ENCODE data around the gene TALDO1. TPM values are rescaled to one million over a fixed set of nuclear protein-coding genes. Genes with fewer than 3 reads are reported as not detected.

The TALDO1 gene
- polyA plus RNA-seq, 1 donor from 2014 or later: 156 TPM

DNA sequence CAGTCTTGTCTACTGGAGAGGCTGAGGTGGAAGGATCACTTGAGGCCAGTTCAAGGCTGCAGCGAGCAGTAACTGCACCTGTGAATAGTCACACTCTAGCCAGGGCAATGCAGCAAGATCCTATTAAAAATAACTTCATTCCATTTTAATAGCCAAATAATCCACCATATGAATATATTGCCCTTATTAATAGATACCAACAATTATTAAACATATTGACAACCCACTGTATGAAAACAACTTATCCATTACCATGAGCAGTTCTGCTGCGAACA is 19.6 kb downstream of the TALDO1 start (continued):
- TF ChIP-seq, protein P1, sequence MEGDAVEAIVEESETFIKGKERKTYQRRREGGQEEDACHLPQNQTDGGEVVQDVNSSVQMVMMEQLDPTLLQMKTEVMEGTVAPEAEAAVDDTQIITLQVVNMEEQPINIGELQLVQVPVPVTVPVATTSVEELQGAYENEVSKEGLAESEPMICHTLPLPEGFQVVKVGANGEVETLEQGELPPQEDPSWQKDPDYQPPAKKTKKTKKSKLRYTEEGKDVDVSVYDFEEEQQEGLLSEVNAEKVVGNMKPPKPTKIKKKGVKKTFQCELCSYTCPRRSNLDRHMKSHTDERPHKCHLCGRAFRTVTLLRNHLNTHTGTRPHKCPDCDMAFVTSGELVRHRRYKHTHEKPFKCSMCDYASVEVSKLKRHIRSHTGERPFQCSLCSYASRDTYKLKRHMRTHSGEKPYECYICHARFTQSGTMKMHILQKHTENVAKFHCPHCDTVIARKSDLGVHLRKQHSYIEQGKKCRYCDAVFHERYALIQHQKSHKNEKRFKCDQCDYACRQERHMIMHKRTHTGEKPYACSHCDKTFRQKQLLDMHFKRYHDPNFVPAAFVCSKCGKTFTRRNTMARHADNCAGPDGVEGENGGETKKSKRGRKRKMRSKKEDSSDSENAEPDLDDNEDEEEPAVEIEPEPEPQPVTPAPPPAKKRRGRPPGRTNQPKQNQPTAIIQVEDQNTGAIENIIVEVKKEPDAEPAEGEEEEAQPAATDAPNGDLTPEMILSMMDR (IDR thresholded peaks at IDR 0.05; ENCODE audit: poor library complexity, severe bottlenecking): no peak
- no peak for TF ChIP-seq RAD21 (conservative IDR thresholded peaks at IDR 0.05)

DNA sequence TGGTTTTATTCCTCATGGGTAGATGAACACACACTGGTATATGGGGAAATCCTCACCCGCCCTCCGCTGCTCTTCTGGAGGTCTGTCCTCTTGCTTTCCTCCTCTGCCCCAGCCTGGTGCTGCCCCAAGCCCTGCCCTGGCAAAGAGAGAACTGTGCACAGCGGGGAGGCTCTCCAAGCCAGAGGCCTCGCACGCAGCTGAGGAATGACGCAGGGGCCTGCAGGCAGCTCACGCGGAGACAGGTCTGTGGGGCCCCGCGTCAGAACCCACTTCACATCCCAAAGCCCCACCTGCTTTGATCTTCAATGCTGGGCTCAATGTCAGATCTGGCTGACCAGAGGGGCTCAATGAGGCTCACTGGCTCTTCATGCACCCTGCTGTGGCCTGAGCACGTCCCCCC is 20.0 kb downstream of the TALDO1 start:
- Histone ChIP-seq H3K27me3 (ENCODE audit: insufficient read depth, low read depth, low read length) (no peaks in the 10 kb centered on the region), H3K79me2 (replicated peaks; ENCODE audit: insufficient read depth, low read length) (no peaks in the 10 kb centered on the region), H3K9ac (ENCODE audit: low read length) (no peak overlapping the region), H3F3A (ENCODE audit: insufficient read depth, low read length, poor library complexity, severe bottlenecking) (no peaks in the 10 kb centered on the region), H2AFZ (ENCODE audit: low read depth, low read length) (no peak overlapping the region), H3K36me3 (ENCODE audit: insufficient read depth, low read length) (no peaks in the 10 kb centered on the region), H3K4me3 (ENCODE audit: low read length) (no peak overlapping the region), H3K27ac (ENCODE audit: low read length) (no peak overlapping the region), H3K9me2 (ENCODE audit: insufficient read depth, low read length) (no peaks in the 10 kb centered on the region), H3K4me2 (ENCODE audit: low read length) (no peak overlapping the region), H4K20me1 (ENCODE audit: insufficient read depth) (no peaks in the 10 kb centered on the region), H3K9me3 (ENCODE audit: low read length) (no peaks in the 10 kb centered on the region)
- TF ChIP-seq MXI1 (conservative IDR thresholded peaks at IDR 0.05; ENCODE audit: poor library complexity, severe bottlenecking) (no peak), EZH2 (IDR thresholded peaks at IDR 0.05; ENCODE audit: borderline replicate concordance, insufficient read depth, low read length, poor library complexity, severe bottlenecking) (no peak), EP300 (conservative IDR thresholded peaks at IDR 0.05; ENCODE audit: poor library complexity, severe bottlenecking) (no peak), TAF1 (IDR thresholded peaks at IDR 0.05; ENCODE audit: low read depth) (no peak), SMC3 (conservative IDR thresholded peaks at IDR 0.05; ENCODE audit: poor library complexity) (no peak), RAD21 (conservative IDR thresholded peaks at IDR 0.05) (no peak), POLR2AphosphoS5 (IDR thresholded peaks at IDR 0.05) (no peak)
- TF ChIP-seq, protein P2, sequence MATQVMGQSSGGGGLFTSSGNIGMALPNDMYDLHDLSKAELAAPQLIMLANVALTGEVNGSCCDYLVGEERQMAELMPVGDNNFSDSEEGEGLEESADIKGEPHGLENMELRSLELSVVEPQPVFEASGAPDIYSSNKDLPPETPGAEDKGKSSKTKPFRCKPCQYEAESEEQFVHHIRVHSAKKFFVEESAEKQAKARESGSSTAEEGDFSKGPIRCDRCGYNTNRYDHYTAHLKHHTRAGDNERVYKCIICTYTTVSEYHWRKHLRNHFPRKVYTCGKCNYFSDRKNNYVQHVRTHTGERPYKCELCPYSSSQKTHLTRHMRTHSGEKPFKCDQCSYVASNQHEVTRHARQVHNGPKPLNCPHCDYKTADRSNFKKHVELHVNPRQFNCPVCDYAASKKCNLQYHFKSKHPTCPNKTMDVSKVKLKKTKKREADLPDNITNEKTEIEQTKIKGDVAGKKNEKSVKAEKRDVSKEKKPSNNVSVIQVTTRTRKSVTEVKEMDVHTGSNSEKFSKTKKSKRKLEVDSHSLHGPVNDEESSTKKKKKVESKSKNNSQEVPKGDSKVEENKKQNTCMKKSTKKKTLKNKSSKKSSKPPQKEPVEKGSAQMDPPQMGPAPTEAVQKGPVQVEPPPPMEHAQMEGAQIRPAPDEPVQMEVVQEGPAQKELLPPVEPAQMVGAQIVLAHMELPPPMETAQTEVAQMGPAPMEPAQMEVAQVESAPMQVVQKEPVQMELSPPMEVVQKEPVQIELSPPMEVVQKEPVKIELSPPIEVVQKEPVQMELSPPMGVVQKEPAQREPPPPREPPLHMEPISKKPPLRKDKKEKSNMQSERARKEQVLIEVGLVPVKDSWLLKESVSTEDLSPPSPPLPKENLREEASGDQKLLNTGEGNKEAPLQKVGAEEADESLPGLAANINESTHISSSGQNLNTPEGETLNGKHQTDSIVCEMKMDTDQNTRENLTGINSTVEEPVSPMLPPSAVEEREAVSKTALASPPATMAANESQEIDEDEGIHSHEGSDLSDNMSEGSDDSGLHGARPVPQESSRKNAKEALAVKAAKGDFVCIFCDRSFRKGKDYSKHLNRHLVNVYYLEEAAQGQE (IDR thresholded peaks at IDR 0.05; ENCODE audit: borderline replicate concordance): no peak
- TF ChIP-seq, protein P1 (IDR thresholded peaks at IDR 0.05; ENCODE audit: poor library complexity, severe bottlenecking): no peak

All from neural cell (in vitro differentiated cells).